GM10266 (cell line): ENCODE data around the gene TUBB4A.

Source experiments
- DNase-seq: peaks from one replicate; pipeline ENCODE4 v3.0.0; 2012; ENCODE audit errors: extremely low spot score
- TF ChIP-seq, protein P1 (sequence below): IDR thresholded peaks from 2 replicates; pipeline ENCODE4 v1.5.1; 2012; ENCODE audit warnings: mild to moderate bottlenecking, low read depth; ENCODE audit not compliant: control insufficient read depth, insufficient read depth; ENCODE audit errors: missing control alignments

The TUBB4A gene

DNA sequence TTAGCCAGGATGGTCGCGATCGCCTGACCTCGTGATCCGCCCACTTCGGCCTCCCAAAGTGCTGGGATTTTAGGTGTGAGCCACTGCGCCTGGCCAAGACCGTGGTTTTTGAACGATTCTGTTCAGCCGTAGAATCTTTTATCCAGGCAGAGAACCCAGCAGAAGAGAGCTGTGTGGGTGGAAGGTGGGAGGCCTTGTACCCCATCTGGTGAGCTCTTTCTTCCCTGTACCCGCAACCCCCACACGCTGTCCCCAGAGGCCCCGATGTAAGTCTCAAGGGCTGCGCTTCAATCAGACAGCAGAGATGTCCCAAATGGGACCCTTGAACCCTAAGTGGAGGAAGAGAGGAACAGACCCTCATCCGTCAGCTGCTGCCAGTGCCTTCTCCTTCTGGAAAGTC lies 46.2 kb downstream of the TUBB4A start:
- TF ChIP-seq, protein P1, sequence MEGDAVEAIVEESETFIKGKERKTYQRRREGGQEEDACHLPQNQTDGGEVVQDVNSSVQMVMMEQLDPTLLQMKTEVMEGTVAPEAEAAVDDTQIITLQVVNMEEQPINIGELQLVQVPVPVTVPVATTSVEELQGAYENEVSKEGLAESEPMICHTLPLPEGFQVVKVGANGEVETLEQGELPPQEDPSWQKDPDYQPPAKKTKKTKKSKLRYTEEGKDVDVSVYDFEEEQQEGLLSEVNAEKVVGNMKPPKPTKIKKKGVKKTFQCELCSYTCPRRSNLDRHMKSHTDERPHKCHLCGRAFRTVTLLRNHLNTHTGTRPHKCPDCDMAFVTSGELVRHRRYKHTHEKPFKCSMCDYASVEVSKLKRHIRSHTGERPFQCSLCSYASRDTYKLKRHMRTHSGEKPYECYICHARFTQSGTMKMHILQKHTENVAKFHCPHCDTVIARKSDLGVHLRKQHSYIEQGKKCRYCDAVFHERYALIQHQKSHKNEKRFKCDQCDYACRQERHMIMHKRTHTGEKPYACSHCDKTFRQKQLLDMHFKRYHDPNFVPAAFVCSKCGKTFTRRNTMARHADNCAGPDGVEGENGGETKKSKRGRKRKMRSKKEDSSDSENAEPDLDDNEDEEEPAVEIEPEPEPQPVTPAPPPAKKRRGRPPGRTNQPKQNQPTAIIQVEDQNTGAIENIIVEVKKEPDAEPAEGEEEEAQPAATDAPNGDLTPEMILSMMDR: no peak

GRCh38 chr19:6453951-6454565 lies 48.1 kb downstream of the TUBB4A start:
- DNase-seq: no peak

More for the DNA sequence above, 46.2 kb downstream of the TUBB4A start:
- no peak for DNase-seq

GRCh38 chr19:6452899-6453298 lies 49.2 kb downstream of the TUBB4A start:
- DNase-seq: no peak
- TF ChIP-seq, protein P1: no peak

More at GRCh38 chr19:6453951-6454565, 48.1 kb downstream of the TUBB4A start:
- TF ChIP-seq, protein P1: no peak

- DNase-seq: no peak
- TF ChIP-seq, protein P1: no peak
These were observed 49.9 kb downstream of the TUBB4A start for GRCh38 chr19:6452223-6452614.

DNA sequence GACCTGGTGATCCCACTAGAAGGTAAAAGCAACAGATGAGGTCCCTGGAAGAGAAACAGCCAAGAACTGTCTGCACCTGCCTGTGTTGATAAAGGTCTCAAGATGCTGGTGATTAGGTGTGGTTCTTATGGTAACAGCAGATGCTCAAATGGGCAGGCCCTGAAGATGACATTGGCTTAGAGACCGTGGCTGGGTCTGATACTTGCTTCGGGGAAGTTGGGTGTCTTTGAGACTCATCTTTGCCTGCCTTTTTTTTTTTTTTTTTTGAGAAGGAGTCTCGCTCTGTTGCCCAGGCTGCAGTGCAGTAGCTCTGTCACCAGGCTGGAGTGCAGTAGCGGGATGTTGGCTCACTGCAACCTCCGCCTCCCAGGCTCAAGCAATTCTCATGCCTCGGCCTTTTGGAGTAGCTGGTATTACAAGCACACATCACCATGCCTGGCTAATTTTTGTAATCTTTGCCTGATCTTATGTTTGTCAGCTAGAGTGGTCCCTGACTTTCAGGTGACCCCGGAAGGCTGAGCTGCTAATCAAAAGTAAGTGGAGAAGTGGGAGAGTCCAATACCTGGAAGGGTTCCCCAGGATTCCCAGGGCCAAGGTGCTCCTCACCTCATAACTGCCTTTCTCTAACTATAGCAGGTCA lies 50.4 kb downstream of the TUBB4A start:
- TF ChIP-seq, protein P1: no peak
- no peak for DNase-seq

GRCh38 chr19:6450166-6450565 lies 51.9 kb downstream of the TUBB4A start:
- TF ChIP-seq, protein P1: no peak
- DNase-seq: no peak

DNA sequence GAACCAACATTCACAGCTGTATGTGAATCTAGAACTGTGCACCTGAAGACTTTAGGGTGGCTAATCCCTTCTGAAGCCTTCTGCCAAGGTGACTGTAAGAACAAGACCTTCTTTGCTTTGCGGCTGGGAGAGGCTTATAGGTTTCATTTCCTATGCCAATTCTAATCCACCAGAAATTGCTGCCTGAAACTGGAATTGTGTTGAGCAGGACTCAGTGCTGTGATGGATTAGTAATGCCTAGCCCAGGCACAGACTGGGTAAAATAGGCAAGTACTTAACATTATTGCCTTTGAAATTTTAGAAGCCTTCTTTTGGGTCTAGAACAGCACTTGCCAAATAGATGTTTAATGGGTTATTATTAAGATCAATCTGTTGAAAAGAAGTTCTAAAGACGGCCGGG lies 54.1 kb downstream of the TUBB4A start:
- no peak for DNase-seq
- TF ChIP-seq, protein P1: no peak
